Anterior cingulate cortex (tissue), 58 donors: ENCODE results near the gene COP1.

ENCODE experiments used
- DNase-seq, 58 donors: peaks; one replicate each; lab custom pipeline; 2025; lab: John Stamatoyannopoulos, UW

COP1 gene

DNA sequence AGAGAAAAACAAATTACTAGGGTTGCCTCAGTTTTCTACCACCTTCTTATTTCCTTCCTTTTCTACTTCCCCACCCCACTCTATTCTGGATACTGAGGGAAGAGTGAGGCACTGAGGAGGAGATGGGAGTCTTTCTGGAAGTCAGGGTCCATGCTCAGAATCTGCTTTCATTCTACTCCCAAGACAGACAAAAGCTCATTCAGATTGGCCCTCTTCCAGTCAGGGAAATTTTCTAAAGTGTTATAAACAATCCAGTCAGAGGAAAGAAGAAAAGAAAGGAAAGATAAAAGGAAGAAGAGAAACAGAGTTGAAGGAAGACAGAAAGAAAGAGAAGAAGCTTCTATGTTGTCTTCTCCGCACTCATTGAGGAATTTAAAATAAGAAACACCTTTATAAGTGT, 228.6 kb downstream of the COP1 start:
- DNase-seq, result no peak

DNA sequence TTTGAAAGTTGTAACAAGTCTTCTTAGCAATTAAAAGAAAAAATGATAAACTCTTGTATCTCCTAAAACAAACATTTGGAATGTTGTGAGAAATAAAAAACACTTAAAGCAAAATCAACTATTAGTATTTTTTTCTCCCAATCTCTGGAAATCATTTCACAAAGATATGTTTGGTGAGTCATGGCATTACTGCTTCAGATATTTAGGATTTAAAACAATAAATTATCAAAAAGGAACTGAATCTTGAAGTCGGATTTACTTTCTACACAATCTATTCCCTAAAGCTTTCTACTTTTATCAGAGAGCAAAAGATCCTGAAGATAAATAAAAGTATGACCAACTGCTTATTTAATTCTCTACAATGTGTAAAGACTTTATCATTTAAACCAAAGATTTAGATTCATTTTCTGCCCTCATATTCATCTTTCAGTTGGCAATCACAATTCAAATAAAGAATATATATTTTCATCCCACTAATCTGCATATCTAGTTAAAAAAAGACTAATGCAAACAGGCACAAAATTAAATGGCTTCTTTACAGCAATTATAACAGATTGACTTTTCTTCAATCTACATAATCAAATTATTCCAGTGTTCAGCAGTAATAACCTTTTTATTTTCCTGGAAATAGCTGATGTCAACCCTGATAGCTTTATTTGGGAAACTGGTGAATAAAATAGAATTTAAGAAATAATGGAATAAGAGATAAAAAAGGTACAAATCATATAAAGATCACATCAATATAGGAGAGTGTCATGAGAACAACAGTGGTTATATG, 230.0 kb downstream of the COP1 start:
- no peak for DNase-seq

DNA sequence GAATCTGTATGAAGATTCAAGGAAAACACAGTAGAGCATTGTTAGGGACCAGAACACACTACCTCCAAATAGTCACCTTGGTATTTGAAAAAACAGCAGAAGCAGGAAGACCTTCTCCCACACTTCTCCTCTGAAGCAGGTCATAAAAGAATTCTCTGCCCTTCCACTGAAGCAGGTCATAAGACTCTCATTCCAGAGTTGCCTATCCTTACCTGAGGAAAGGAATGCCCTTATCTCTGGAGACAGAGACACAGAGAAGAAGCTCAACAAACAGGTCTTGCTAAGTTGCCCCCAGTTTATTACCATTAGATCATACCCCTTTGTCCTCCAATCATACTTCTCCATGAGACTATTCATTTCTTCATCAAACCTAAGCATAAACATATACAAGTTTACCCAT, 237.9 kb downstream of the COP1 start:
- no peak for DNase-seq

DNA sequence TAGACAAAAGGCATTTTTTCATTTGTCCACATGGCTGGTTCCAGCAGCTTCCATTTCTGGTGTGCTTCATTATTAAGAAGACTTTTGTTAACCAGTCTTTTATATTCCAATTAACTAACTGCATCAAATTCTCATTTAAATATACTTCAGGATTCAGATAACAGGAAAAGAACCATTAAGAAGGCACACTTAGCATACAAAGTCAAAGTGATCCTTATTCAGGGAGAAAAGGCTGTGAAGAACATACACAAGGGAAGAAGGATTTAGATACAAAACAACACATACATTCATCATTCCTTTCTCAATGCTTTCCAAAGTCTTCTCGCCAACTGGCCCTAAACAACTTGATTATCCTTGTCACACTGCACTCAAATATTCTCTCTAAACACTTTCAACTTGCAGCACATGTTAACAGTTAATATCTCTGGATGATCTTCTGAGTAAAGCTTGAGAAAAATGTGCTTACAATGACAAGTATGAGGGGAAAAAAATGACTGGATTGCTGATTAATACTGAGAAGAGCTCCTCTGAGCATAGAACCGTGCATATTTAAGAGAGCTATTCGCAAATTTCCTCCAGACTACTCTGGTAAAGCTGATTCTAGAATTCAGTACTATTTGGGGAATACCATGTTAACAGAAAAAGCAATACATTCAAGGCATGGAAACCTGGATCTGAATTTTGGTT, 238.5 kb downstream of the COP1 start:
- DNase-seq, result no peak

DNA sequence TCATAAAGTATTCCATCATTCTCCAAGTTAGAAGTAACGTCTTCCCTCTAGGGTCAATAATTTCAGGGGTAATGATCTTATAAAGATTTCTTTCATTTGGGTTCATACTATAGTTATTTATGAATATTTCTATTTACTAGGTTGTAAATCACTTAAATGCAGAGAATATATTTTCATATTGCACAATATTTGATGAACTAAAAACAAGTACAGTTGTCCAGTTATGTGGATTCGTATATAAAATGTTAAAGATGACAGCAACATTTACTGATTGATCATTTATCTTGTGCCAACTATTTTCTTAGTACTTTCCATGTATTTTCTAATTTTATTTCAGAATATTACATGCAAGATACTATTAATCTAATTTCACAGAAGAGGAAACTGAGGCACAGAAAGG, 243.3 kb downstream of the COP1 start:
- no peak for DNase-seq

DNA sequence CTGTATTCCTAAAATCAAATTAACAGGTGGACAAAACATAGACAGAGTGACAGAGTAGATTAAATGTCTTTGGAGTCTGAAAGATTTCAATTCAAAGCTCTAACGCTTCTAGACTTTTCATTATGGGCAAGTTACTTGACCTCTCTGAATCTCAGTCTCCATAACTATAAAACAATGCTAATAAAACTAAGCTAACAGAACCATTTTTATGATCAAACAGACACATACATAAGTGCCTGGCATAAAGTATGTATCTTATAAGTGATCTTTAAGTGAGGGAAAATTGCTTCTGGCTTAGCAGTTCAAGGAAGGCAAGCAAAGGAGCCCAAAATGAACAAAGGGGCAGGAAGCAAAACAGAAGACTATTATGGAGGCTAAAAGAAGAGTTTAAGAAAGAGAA, 246.9 kb downstream of the COP1 start:
- no peak for DNase-seq

DNA sequence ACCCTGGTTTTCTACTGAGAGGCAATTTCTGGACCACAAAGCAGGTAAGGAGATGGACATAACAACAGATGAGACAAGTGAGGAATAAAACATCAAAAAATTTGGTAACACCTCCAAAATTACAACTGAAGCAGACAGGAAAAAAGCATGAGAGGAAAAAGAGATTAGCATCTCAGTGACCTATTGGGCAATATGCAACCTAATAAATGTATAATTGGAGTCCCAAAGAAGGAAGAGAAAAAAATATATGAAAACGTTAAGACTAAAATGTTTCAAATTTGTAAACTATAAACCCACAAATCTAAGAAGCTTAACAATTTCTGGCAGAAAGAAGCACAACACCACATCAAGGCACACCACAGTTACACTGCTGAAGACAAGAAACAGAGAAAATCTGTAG, 255.5 kb downstream of the COP1 start:
- no peak for DNase-seq

DNA sequence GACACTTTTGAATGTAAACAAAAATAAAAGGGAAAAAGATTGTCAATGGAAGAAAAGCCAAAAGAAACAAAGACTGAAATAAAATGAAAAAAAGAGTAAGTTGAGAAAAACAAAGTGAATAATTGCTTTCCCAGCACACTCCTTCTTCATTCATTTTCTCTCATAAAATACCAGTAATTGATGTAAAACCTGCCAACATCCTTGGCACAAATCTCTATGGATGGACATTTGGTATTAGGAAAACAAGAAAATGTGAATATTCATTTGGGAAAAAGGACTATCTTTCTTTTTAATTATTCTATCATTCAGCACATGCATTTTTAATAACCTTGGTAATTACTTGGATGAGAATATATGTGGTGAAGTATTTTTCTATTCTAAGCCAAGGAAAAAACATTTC, 259.3 kb downstream of the COP1 start:
- no peak for DNase-seq

DNA sequence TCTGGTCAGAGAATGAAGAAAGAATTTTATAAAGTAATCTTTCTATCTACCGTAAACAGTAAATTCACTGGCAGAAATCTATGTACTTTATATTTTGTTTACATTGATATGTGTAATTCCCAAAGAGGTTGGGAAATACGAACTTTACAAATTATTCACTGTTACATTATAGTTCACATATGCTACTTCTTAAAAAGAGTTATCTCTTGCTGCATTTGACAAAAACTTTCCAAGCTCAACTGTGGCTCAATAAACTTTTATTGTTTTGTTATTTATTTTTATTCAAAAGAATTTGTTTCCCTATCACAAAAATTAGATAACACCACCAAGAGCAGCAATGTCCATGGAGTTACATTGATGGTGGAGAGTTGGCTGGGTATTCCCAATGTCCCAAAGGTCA, 262.5 kb downstream of the COP1 start:
- no peak for DNase-seq

DNA sequence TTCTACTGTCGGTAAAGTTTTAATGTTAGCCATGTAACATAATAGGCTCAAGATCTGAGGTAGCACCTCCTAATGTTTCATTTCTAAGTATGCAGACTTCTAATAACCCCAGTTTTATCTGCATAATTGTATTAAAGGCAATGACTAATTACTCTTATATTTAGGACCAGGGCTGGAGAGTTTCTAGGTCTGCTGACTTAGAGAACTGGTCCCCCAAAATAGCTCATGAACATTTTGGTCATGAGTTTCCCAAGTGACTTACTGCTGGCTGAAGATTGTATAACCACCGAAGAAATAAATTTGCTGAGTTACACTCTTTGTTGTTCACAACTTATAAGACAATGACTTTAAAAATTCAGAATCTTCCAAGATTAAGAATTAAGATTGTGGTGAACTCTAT, 265.9 kb downstream of the COP1 start:
- DNase-seq, result no peak

DNA sequence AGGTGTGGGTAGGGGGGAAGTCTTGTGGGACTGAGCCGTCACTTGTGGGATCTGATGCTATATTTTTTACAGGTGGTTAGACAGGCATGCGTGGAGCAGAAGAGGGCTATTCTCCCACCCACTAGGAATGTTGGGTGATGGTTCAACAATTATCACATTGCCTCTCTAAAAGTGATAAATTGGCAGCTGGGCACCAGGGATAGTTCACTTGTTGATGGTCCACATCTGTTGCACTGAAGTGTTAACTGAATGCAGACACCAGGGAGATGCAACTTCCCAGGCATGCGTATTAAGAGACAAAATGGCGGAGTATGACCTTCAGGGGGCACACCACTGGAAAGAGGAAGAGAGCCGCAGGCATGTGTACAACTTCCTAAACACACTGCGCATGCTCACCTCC, 270.4 kb downstream of the COP1 start:
- DNase-seq, result no peak

DNA sequence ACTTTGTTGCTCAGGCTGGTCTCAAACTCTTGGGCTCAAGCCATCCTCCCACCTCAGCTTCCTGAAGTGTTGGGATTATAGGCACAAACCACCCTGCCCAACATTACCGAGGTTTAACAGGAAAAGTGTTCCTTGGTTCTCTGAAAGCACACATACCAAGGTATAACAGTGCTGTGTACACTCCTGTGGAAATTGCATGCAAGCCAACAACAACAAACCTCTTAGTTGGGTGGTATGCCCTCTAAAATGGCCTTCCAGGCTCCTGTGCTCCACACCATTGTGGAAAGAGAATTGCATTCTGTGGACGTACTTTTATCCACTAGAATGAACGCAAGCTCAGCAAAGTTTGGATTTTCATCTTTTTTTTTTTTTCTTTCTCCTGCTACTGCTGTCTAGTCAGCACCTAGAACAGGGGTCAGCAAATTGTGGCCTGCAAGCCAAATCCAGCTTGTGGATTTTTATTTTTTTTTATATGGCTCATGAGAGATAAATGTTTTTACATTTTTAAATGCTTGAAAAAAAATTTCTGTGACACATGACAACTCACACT, 271.4 kb downstream of the COP1 start:
- no peak for DNase-seq

DNA sequence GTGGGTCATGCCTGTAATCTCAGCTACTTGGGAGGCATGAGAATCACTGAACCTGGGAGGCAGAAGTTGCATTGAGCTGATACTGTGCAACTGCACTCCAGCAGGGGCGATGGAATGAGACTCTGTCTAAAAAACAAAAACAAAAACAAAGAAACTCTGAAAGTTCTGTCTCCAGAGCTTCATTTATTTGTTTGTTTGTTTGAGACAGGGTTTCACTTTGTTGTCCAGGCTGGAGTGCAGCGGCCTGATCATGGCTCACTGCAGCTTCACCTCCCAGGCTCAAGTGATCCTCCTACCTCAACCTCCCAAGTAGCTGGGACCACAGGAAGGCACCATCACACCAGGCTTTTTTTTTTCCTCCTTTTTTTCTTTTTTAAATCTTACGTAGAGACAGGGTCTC, 271.9 kb downstream of the COP1 start:
- no peak for DNase-seq

DNA sequence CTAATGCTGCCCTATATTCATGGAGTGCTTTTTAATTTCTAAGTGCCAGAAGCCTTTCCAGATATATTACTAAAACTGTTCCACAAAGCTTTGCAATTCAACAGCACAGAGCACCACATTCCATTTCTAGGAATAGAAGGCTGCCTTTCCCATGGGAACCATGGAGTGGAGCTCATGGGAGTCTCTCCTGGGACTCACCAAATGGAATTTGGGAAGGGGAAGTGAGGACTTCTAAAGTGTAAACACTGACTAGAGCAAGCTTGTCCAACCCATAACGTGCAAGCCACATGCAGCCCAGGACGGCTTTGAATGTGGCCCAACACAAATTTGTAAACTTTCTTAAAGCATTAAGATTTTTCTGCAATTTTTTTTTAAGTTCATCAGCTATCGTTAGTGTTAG, 273.3 kb downstream of the COP1 start:
- no peak for DNase-seq

DNA sequence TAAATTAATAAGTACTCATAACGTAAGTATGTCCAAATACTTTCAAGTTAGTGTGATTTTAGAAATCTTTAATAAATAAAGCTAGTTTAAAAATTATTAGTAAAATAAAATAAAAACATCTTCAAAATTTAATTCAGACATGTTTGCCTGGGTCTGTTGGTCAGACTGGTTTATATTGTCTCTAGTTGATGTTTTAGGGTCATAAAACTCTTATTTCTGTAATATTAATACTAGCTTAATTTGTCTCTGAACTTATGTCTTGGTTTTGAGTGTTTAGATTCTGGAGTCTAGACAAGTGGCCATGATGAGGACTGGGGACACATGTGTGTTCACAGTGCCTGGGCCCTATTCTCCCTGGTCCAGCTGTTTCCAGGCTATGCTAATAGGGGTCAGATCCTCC, 279.1 kb downstream of the COP1 start:
- DNase-seq, result no peak

DNA sequence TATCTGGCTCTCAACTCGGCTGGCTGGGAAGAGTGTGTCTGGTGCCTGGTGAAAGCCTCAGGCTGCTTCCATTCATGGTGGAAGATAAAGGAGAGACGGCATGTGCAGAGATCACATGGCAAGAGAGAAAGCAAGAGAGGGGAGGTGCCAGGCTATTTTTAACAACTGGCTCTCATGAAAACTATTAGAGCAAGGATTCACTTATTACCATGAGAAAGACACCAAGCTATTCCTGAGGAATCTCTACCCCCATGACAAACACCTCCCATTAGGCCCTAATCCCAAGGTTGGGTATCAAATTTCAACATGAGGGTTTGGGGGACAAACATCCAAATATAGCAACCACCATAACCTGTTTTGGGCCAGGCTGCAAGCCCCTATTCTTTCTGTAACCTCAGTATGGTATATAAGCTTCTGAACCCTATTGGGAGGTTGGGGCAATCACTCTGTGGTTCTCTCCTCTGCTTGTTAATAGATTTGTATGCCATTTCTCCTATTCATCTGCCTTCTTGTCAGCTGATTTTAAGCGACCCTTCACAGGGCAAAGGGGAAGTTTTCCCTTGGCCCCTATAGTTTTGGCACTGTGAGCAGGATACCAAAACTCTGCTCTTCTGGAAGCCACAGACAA, 284.7 kb downstream of the COP1 start:
- no peak for DNase-seq

DNA sequence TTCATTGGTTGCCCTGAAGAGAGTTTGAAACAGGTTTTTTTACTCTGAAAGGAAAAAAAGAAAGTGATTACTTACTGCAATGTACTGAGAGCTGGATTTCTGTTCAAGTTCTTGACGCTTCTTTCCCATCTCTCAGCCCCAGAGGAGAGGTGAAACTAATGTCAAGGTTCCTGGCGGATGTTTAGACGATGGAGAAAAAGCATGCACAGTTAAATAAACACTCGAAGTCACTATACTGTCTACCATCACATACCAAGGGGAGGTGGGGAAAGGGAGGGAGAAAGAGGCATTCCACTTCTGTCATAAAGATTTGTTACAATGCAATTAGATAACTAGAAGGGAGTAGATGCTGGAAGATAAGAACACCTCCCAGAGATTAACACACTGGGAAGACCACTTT, 286.7 kb downstream of the COP1 start:
- DNase-seq, result no peak

DNA sequence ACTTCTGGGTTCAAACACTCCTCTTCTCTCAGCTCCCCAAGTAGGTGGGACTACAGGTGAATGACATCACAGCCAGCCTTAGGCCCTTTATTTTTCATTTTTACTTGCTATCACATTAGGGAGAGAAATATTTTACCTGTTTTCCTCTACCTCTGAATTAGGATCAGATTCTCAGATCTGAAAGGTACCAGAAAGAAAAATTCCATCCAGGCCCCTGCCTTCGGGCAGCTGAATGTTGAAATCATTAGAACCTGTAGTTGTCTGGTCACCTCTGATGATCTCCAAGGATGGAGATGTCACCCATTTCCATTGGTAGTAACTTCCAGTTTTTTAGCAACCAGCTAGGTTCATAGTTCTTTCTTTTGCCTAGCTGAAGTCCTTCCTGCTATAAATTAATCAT, 288.1 kb downstream of the COP1 start:
- no peak for DNase-seq

DNA sequence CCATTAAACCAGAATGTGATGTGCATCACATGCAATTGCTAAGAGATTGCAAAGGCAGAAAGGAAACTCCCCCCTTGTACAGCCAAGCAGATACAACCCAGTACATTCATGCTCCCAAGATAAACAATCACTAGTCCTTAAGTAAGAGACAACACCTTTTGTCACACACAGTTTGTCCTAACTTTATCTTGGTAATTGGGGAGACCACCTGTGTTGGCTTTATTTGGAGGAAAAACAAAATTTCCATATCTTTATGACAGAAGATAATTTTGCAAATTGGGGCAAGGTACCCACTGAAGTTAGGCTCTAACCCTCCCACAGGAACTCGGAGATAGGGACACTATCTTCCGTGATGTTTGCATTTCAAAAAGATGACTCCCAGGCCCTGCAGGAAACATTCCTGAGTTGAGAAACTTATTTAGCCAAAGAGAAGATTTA, 288.7 kb downstream of the COP1 start:
- no peak for DNase-seq

DNA sequence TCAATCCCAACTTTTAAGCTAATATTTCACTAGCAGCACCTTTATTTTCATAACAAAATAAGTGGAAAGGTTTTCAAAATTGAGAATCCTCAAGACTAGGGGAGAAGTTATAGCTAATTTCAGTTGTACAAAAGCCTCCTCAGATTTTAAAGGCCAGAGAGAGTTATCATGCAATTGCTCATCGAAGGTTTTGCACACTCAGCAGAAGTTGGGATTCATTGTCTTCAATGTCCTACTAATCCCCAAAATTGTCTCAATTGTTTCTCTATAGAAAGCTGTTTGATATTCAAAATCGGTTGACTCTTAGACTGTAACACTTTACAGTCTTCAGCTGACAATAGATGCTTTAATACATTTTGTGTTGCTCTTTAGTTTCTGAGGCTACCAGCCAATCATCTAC, 293.0 kb downstream of the COP1 start:
- no peak for DNase-seq

DNA sequence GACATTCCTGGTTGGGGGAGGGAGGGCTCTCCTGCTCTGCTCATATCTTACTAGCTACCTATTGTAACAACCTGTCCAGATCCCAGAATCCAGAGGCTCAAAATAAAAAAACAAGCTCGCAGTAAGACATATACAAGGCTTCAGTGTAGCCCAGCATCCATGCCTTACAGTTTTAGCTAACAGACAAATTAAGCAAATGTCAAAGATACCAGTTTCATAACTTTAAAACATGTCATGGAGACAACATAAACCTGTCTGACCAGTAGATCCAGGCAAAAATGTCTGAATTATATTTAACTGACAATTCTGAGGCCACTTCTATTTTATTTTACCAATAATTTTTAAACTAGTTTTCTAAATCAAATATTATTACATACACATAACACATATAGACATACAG, 295.9 kb downstream of the COP1 start:
- no peak for DNase-seq

DNA sequence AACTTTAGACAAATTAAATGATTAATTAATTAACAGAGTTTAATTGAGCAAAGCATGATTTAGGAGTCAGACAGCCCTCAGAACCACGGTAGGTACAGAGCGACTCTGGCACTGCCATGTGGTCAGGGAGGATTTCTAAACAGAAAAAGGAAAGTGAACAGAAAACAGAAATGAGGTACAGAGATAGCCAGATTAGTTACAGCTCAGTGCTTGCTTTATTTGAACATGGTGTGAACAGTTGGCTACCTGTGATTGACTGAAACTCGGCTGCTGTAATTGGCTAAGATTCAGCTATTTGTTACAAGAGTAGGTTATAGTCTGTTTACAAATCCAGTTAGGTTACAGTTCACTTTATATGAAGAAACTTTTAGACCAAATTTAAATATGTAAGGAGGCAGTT, 300.7 kb downstream of the COP1 start:
- DNase-seq, result no peak
